ENCODE results near the gene PRKCE. TPM values are rescaled to one million over a fixed set of nuclear protein-coding genes. Genes with fewer than 3 reads are reported as not detected.

The PRKCE gene
- total and polyA plus RNA-seq, 2 donors (not counting 3 experiments of a cell fraction or from before 2014, with no cell fraction given), result 27.9 to 33.9 TPM

- ChIA-PET POLR2A (no interaction called here), CTCF (interaction anchor here (1.0 to 1.7 kb wide), 3 partner anchors 9 to 111 kb away, joined by 3 to 5 read pairs (median 3); no protein-coding TSS in a partner anchor)
- H3K4me1 ChIP-seq (ENCODE audit: control insufficient read depth, extremely low read depth, insufficient read depth, low read length), result peaks cover 8% of the 10 kb centered on the region
Observed at GRCh38 chr2:45851576-45852304, 200.3 kb downstream of the PRKCE start.

More at GRCh38 chr2:45851576-45852304, 200.3 kb downstream of the PRKCE start:
- Histone ChIP-seq H3K4me3 (replicated peaks in 1 of 3; ENCODE audit: insufficient read depth in 1 of 3, low read depth in 1 of 3, low read length in 3 of 3) (no peak overlapping the region), H3K27me3 (ENCODE audit: control insufficient read depth in 2 of 2, insufficient read depth in 2 of 2, low read length in 2 of 2) (no peaks in the 10 kb centered on the region), H4K20me1 (replicated peaks; ENCODE audit: control insufficient read depth, extremely low read depth, insufficient read depth, low read length) (no peaks in the 10 kb centered on the region), H3K9ac (replicated peaks; ENCODE audit: extremely low read depth, insufficient read depth, low read length) (no peak overlapping the region), H3K4me2 (ENCODE audit: insufficient read depth, low read length) (no peak overlapping the region), H3K27ac (ENCODE audit: insufficient read depth, low read depth, low read length) (no peak overlapping the region), H3K9me3 (replicated peaks; ENCODE audit: control insufficient read depth, insufficient read depth, low read length) (no peaks in the 10 kb centered on the region), H3K9me1 (replicated peaks; ENCODE audit: control insufficient read depth, extremely low read depth, insufficient read depth, low read length) (no peaks in the 10 kb centered on the region), H3K36me3 (ENCODE audit: control insufficient read depth in 2 of 2, extremely low read depth in 1 of 2, insufficient read depth in 2 of 2, low read length in 2 of 2) (no peaks in the 10 kb centered on the region), H3K79me2 (ENCODE audit: control insufficient read depth, insufficient read depth, low read length) (no peaks in the 10 kb centered on the region), H2AFZ (ENCODE audit: low read depth, low read length) (no peak overlapping the region)
- intact Hi-C loops (cut with micrococcal nuclease), result no loop called here
- dilution Hi-C loops (cut with MboI; ENCODE audit: extremely low pct_ligation_motif_present, low sequenced_read_pairs), result no loop called here
- DNase-seq (ENCODE audit: low read depth, low spot score), result no peak
- no TSS peak for BruUV-seq (replicated peaks)
- TF ChIP-seq GATA2 (IDR thresholded peaks at IDR 0.05; ENCODE audit: insufficient read depth, insufficient read length, low read depth, low read length) (no peak), CTCF (IDR thresholded peaks at IDR 0.05; ENCODE audit: extremely low read depth in 1 of 2, insufficient read depth in 1 of 2, low read depth in 1 of 2, low read length in 2 of 2) (no peak), JUN (IDR thresholded peaks at IDR 0.05; ENCODE audit: borderline replicate concordance, insufficient read depth, insufficient read length, low read depth) (no peak), POLR2AphosphoS5 (IDR thresholded peaks at IDR 0.05; ENCODE audit: insufficient read depth, low read depth, low read length) (no peak), POLR2A (IDR thresholded peaks at IDR 0.05; ENCODE audit: low read depth, low read length) (no peak)
- no peak for FAIRE-seq
